Measurements from ENCODE around the gene EPB41L4A. TPM values are rescaled to one million over a fixed set of nuclear protein-coding genes. Genes with fewer than 3 reads are reported as not detected.

The EPB41L4A gene
- total RNA-seq, 1 experiment from 2014 or later = 5.2 TPM

- POLR2A ChIA-PET = interaction anchor here (0.5 kb wide), 1 partner anchor 26 kb away, joined by 4 read pairs; no protein-coding TSS in a partner anchor
- TF ChIP-seq ZNF232 (CRISPR knock-in tag; IDR thresholded peaks at IDR 0.05) (no peak), CREB1 (CRISPR knock-in tag; IDR thresholded peaks at IDR 0.05) (no peak)
- TF ChIP-seq, protein P1, sequence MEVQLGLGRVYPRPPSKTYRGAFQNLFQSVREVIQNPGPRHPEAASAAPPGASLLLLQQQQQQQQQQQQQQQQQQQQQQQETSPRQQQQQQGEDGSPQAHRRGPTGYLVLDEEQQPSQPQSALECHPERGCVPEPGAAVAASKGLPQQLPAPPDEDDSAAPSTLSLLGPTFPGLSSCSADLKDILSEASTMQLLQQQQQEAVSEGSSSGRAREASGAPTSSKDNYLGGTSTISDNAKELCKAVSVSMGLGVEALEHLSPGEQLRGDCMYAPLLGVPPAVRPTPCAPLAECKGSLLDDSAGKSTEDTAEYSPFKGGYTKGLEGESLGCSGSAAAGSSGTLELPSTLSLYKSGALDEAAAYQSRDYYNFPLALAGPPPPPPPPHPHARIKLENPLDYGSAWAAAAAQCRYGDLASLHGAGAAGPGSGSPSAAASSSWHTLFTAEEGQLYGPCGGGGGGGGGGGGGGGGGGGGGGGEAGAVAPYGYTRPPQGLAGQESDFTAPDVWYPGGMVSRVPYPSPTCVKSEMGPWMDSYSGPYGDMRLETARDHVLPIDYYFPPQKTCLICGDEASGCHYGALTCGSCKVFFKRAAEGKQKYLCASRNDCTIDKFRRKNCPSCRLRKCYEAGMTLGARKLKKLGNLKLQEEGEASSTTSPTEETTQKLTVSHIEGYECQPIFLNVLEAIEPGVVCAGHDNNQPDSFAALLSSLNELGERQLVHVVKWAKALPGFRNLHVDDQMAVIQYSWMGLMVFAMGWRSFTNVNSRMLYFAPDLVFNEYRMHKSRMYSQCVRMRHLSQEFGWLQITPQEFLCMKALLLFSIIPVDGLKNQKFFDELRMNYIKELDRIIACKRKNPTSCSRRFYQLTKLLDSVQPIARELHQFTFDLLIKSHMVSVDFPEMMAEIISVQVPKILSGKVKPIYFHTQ (CRISPR knock-in tag; IDR thresholded peaks at IDR 0.05) = no peak
- peaks cover 46% of the 10 kb centered on the region for H3K4me1 Mint-ChIP-seq
- ATAC-seq = no peak
- H3K27me3 Mint-ChIP-seq (ENCODE audit: low read depth) = peaks cover 2% of the 10 kb centered on the region; the same call in 1 of the 2 replicates
- no peaks in the 10 kb centered on the region for H3K36me3 Mint-ChIP-seq
- DNase-seq (ENCODE audit: low spot score) = no peak
- no peaks in the 10 kb centered on the region for H3K9me3 Mint-ChIP-seq
- CTCF ChIA-PET = no interaction called here
- no peak overlapping the region for H3K27ac Mint-ChIP-seq
- H3K4me3 Mint-ChIP-seq = no peak overlapping the region
Observed at GRCh38 chr5:112202694-112203093, 216.4 kb downstream of the EPB41L4A start.

- ChIA-PET CTCF (no interaction called here), POLR2A (no interaction called here)
- DNase-seq (ENCODE audit: low spot score) (no peak), ATAC-seq (no peak)
- Mint-ChIP-seq H3K27ac (no peak overlapping the region), H3K4me1 (peaks cover 31% of the 10 kb centered on the region), H3K4me3 (no peak overlapping the region), H3K27me3 (ENCODE audit: low read depth) (no peaks in the 10 kb centered on the region), H3K36me3 (no peaks in the 10 kb centered on the region), H3K9me3 (no peaks in the 10 kb centered on the region)
- no peak for TF ChIP-seq JAZF1 (CRISPR knock-in tag; IDR thresholded peaks at IDR 0.05)
- no peak for TF ChIP-seq ZNF232 (CRISPR knock-in tag; IDR thresholded peaks at IDR 0.05)
- no peak for TF ChIP-seq NFATC4 (CRISPR knock-in tag; IDR thresholded peaks at IDR 0.05)
- TF ChIP-seq, protein P2, sequence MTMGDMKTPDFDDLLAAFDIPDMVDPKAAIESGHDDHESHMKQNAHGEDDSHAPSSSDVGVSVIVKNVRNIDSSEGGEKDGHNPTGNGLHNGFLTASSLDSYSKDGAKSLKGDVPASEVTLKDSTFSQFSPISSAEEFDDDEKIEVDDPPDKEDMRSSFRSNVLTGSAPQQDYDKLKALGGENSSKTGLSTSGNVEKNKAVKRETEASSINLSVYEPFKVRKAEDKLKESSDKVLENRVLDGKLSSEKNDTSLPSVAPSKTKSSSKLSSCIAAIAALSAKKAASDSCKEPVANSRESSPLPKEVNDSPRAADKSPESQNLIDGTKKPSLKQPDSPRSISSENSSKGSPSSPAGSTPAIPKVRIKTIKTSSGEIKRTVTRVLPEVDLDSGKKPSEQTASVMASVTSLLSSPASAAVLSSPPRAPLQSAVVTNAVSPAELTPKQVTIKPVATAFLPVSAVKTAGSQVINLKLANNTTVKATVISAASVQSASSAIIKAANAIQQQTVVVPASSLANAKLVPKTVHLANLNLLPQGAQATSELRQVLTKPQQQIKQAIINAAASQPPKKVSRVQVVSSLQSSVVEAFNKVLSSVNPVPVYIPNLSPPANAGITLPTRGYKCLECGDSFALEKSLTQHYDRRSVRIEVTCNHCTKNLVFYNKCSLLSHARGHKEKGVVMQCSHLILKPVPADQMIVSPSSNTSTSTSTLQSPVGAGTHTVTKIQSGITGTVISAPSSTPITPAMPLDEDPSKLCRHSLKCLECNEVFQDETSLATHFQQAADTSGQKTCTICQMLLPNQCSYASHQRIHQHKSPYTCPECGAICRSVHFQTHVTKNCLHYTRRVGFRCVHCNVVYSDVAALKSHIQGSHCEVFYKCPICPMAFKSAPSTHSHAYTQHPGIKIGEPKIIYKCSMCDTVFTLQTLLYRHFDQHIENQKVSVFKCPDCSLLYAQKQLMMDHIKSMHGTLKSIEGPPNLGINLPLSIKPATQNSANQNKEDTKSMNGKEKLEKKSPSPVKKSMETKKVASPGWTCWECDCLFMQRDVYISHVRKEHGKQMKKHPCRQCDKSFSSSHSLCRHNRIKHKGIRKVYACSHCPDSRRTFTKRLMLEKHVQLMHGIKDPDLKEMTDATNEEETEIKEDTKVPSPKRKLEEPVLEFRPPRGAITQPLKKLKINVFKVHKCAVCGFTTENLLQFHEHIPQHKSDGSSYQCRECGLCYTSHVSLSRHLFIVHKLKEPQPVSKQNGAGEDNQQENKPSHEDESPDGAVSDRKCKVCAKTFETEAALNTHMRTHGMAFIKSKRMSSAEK (CRISPR knock-in tag; IDR thresholded peaks at IDR 0.05; ENCODE audit: borderline replicate concordance) = no peak
- no peak for TF ChIP-seq ZSCAN18 (CRISPR knock-in tag; IDR thresholded peaks at IDR 0.05)
Observed at GRCh38 chr5:112201141-112201540, 217.9 kb downstream of the EPB41L4A start.

GRCh38 chr5:112200131-112200530, 218.9 kb downstream of the EPB41L4A start:
- no peak for DNase-seq (ENCODE audit: low spot score)
- ChIA-PET CTCF (no interaction called here), POLR2A (no interaction called here)
- Mint-ChIP-seq H3K27ac (no peak overlapping the region), H3K27me3 (ENCODE audit: low read depth) (no peaks in the 10 kb centered on the region), H3K36me3 (no peaks in the 10 kb centered on the region), H3K4me3 (no peak overlapping the region), H3K4me1 (peaks cover 22% of the 10 kb centered on the region), H3K9me3 (no peaks in the 10 kb centered on the region)
- ATAC-seq = no peak
- no peak for TF ChIP-seq ZNF317 (CRISPR knock-in tag; IDR thresholded peaks at IDR 0.05; ENCODE audit: borderline replicate concordance, low read depth)
- TF ChIP-seq ZNF423 (CRISPR knock-in tag; IDR thresholded peaks at IDR 0.05) = no peak
- TF ChIP-seq GRHL2 (CRISPR knock-in tag; IDR thresholded peaks at IDR 0.05; ENCODE audit: insufficient replicate concordance, severe bottlenecking) = no peak
- TF ChIP-seq, protein P3, sequence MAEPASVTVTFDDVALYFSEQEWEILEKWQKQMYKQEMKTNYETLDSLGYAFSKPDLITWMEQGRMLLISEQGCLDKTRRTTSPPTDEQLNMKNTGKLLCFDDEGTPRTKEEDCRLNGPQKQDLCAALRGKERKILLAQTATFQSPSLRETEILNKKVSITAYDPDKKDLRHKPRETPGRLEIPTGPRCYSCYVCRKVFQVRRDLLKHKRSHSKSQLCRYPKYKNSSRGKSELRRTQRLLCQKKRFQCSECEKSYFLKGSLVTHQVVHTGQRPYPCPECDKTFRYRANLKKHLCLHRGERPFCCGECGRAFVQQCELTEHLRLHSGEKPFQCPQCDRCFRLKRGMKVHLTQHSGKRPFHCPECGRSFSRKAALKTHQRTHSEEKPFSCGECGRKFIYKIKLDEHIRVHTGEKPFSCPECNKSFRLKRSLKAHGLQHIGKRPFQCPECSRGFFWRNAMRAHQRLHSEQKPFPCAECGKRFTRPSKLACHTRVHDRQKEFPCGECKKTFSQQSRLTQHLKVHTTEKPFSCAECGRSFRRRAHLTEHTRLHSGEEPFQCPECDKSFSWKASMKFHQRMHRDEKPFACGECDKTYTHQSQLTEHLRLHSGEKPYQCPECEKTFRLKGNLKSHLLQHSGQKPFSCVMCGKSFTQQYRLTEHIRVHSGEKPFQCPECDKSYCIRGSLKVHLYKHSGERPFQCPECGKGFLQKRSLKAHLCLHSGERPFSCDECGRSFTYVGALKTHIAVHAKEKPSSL (CRISPR knock-in tag; conservative IDR thresholded peaks at IDR 0.05) = no peak
- TF ChIP-seq, protein P4, sequence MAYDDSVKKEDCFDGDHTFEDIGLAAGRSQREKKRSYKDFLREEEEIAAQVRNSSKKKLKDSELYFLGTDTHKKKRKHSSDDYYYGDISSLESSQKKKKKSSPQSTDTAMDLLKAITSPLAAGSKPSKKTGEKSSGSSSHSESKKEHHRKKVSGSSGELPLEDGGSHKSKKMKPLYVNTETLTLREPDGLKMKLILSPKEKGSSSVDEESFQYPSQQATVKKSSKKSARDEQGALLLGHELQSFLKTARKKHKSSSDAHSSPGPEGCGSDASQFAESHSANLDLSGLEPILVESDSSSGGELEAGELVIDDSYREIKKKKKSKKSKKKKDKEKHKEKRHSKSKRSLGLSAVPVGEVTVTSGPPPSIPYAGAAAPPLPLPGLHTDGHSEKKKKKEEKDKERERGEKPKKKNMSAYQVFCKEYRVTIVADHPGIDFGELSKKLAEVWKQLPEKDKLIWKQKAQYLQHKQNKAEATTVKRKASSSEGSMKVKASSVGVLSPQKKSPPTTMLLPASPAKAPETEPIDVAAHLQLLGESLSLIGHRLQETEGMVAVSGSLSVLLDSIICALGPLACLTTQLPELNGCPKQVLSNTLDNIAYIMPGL (CRISPR knock-in tag; IDR thresholded peaks at IDR 0.05) = no peak
- no peak for TF ChIP-seq ZNF416 (CRISPR knock-in tag; IDR thresholded peaks at IDR 0.05)
- no peak for TF ChIP-seq SMAD3 (CRISPR knock-in tag; IDR thresholded peaks at IDR 0.05; ENCODE audit: borderline replicate concordance)
- TF ChIP-seq, protein P5, sequence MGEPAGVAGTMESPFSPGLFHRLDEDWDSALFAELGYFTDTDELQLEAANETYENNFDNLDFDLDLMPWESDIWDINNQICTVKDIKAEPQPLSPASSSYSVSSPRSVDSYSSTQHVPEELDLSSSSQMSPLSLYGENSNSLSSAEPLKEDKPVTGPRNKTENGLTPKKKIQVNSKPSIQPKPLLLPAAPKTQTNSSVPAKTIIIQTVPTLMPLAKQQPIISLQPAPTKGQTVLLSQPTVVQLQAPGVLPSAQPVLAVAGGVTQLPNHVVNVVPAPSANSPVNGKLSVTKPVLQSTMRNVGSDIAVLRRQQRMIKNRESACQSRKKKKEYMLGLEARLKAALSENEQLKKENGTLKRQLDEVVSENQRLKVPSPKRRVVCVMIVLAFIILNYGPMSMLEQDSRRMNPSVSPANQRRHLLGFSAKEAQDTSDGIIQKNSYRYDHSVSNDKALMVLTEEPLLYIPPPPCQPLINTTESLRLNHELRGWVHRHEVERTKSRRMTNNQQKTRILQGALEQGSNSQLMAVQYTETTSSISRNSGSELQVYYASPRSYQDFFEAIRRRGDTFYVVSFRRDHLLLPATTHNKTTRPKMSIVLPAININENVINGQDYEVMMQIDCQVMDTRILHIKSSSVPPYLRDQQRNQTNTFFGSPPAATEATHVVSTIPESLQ (CRISPR knock-in tag; IDR thresholded peaks at IDR 0.05) = no peak
- TF ChIP-seq E2F5 (CRISPR knock-in tag; IDR thresholded peaks at IDR 0.05) = no peak
